ENCODE measurements around the gene DLGAP1. TPM values are rescaled to one million over a fixed set of nuclear protein-coding genes. Genes with fewer than 3 reads are reported as not detected.

Gene DLGAP1
- total and polyA plus RNA-seq, 7 experiments from 2014 or later: 0.32 to 1.0 TPM; not detected in 5

- Histone ChIP-seq H3K4me3 (ENCODE audit: low read length) (no peak overlapping the region), H3K36me3 (ENCODE audit: control insufficient read depth in 2 of 3, insufficient read depth in 3 of 3, low read length in 3 of 3) (no peaks in the 10 kb centered on the region), H3K27ac (ENCODE audit: low read depth, low read length) (no peak overlapping the region), H3K9me3 (ENCODE audit: control insufficient read depth in 2 of 3, low read length in 3 of 3) (no peaks in the 10 kb centered on the region), H3K4me1 (ENCODE audit: control insufficient read depth in 2 of 2, insufficient read depth in 2 of 2, low read length in 2 of 2) (no peaks in the 10 kb centered on the region), H3K27me3 (ENCODE audit: control insufficient read depth in 2 of 2, insufficient read depth in 2 of 2, low read length in 2 of 2) (no peaks in the 10 kb centered on the region)
- H3K27ac Mint-ChIP-seq: no peak overlapping the region
- peaks cover 0 to 41% (median 18%) of the 10 kb centered on the region in 5 donors for H3K27me3 Mint-ChIP-seq
- peaks cover 0 to 7% (median 0%) of the 10 kb centered on the region in 7 donors for H3K4me1 Mint-ChIP-seq
- H3K36me3 Mint-ChIP-seq: no peaks in the 10 kb centered on the region
- POLR2A ChIA-PET: no interaction called here
- ATAC-seq (no peak), DNase-seq (no peak)
- peaks cover 0 to 5% (median 0%) of the 10 kb centered on the region in 11 donors for H3K9me3 Mint-ChIP-seq
- intact Hi-C loops (cut with micrococcal nuclease): no loop called here
- H3K4me3 Mint-ChIP-seq: no peak overlapping the region
- CTCF ChIA-PET: no interaction called here
Measured at GRCh38 chr18:3798032-3798431, 657.1 kb downstream of the DLGAP1 start.

GRCh38 chr18:3796434-3796833 lies 658.7 kb downstream of the DLGAP1 start:
- H3K4me3 Mint-ChIP-seq: no peak overlapping the region
- H3K36me3 Mint-ChIP-seq: no peaks in the 10 kb centered on the region
- no peaks in the 10 kb centered on the region for H3K4me1 ChIP-seq (ENCODE audit: control insufficient read depth in 2 of 2, insufficient read depth in 2 of 2, low read length in 2 of 2)
- peaks cover 0 to 7% (median 0%) of the 10 kb centered on the region in 7 donors for H3K4me1 Mint-ChIP-seq
- H3K27me3 Mint-ChIP-seq: peaks cover 0 to 41% (median 18%) of the 10 kb centered on the region in 5 donors
- no peak overlapping the region for H3K4me3 ChIP-seq (ENCODE audit: low read length)
- no peaks in the 10 kb centered on the region for H3K9me3 ChIP-seq (ENCODE audit: control insufficient read depth in 2 of 3, low read length in 3 of 3)
- no peaks in the 10 kb centered on the region for H3K27me3 ChIP-seq (ENCODE audit: control insufficient read depth in 2 of 2, insufficient read depth in 2 of 2, low read length in 2 of 2)
- intact Hi-C loops (cut with micrococcal nuclease): no loop called here
- POLR2A ChIA-PET: no interaction called here
- H3K36me3 ChIP-seq (ENCODE audit: control insufficient read depth in 2 of 3, insufficient read depth in 3 of 3, low read length in 3 of 3): no peaks in the 10 kb centered on the region
- H3K27ac ChIP-seq (ENCODE audit: low read depth, low read length): no peak overlapping the region
- peaks cover 0 to 7% (median 0%) of the 10 kb centered on the region in 11 donors for H3K9me3 Mint-ChIP-seq
- DNase-seq (no peak), ATAC-seq (no peak)
- CTCF ChIA-PET: no interaction called here
- no peak overlapping the region for H3K27ac Mint-ChIP-seq

GRCh38 chr18:3794537-3795348 lies 660.4 kb downstream of the DLGAP1 start:
- POLR2A ChIA-PET: no interaction called here

GRCh38 chr18:3793545-3793944 lies 661.6 kb downstream of the DLGAP1 start:
- Mint-ChIP-seq H3K27me3 (peaks cover 6 to 44% (median 19%) of the 10 kb centered on the region in 5 donors), H3K4me1 (peaks cover 0 to 7% (median 0%) of the 10 kb centered on the region in 7 donors), H3K27ac (no peak overlapping the region), H3K36me3 (no peaks in the 10 kb centered on the region), H3K9me3 (peaks cover 0 to 7% (median 0%) of the 10 kb centered on the region in 11 donors), H3K4me3 (no peak overlapping the region)
- ChIA-PET POLR2A (no interaction called here), CTCF (no interaction called here)
- ATAC-seq: no peak
- H3K27ac ChIP-seq (ENCODE audit: low read depth, low read length): no peak overlapping the region
- no peaks in the 10 kb centered on the region for H3K9me3 ChIP-seq (ENCODE audit: control insufficient read depth in 2 of 3, low read length in 3 of 3)
- no peaks in the 10 kb centered on the region for H3K27me3 ChIP-seq (ENCODE audit: control insufficient read depth in 2 of 2, insufficient read depth in 2 of 2, low read length in 2 of 2)
- no peaks in the 10 kb centered on the region for H3K36me3 ChIP-seq (ENCODE audit: control insufficient read depth in 2 of 3, insufficient read depth in 3 of 3, low read length in 3 of 3)
- H3K4me3 ChIP-seq (ENCODE audit: low read length): no peak overlapping the region
- intact Hi-C loops (cut with micrococcal nuclease): no loop called here
- no peaks in the 10 kb centered on the region for H3K4me1 ChIP-seq (ENCODE audit: control insufficient read depth in 2 of 2, insufficient read depth in 2 of 2, low read length in 2 of 2)
- no peak for DNase-seq

More at GRCh38 chr18:3794537-3795348, 660.4 kb downstream of the DLGAP1 start:
- ATAC-seq: peak; percentile 16
- CTCF ChIA-PET: no interaction called here
- H3K4me3 ChIP-seq (ENCODE audit: low read length): no peak overlapping the region
- DNase-seq: no peak
- intact Hi-C loops (cut with micrococcal nuclease): no loop called here
- no peaks in the 10 kb centered on the region for H3K27me3 ChIP-seq (ENCODE audit: control insufficient read depth in 2 of 2, insufficient read depth in 2 of 2, low read length in 2 of 2)
- Mint-ChIP-seq H3K4me1 (peaks cover 0 to 7% (median 0%) of the 10 kb centered on the region in 7 donors), H3K36me3 (no peaks in the 10 kb centered on the region), H3K9me3 (peaks cover 0 to 7% (median 0%) of the 10 kb centered on the region in 11 donors), H3K4me3 (no peak overlapping the region), H3K27ac (no peak overlapping the region), H3K27me3 (peaks cover 0 to 41% (median 18%) of the 10 kb centered on the region in 5 donors)
- H3K27ac ChIP-seq (ENCODE audit: low read depth, low read length): no peak overlapping the region
- no peaks in the 10 kb centered on the region for H3K4me1 ChIP-seq (ENCODE audit: control insufficient read depth in 2 of 2, insufficient read depth in 2 of 2, low read length in 2 of 2)
- H3K9me3 ChIP-seq (ENCODE audit: control insufficient read depth in 2 of 3, low read length in 3 of 3): no peaks in the 10 kb centered on the region
- no peaks in the 10 kb centered on the region for H3K36me3 ChIP-seq (ENCODE audit: control insufficient read depth in 2 of 3, insufficient read depth in 3 of 3, low read length in 3 of 3)

GRCh38 chr18:3793111-3793510 lies 662.0 kb downstream of the DLGAP1 start:
- intact Hi-C loops (cut with micrococcal nuclease): no loop called here
- Mint-ChIP-seq H3K27me3 (peaks cover 6 to 44% (median 15%) of the 10 kb centered on the region in 5 donors), H3K4me3 (no peak overlapping the region), H3K36me3 (no peaks in the 10 kb centered on the region), H3K4me1 (peaks cover 0 to 7% (median 0%) of the 10 kb centered on the region in 7 donors), H3K27ac (no peak overlapping the region), H3K9me3 (peaks cover 0 to 7% (median 0%) of the 10 kb centered on the region in 11 donors)
- Histone ChIP-seq H3K4me1 (ENCODE audit: control insufficient read depth in 2 of 2, insufficient read depth in 2 of 2, low read length in 2 of 2) (no peaks in the 10 kb centered on the region), H3K27me3 (ENCODE audit: control insufficient read depth in 2 of 2, insufficient read depth in 2 of 2, low read length in 2 of 2) (no peaks in the 10 kb centered on the region), H3K4me3 (ENCODE audit: low read length) (no peak overlapping the region), H3K27ac (ENCODE audit: low read depth, low read length) (no peak overlapping the region), H3K9me3 (ENCODE audit: control insufficient read depth in 2 of 3, low read length in 3 of 3) (no peaks in the 10 kb centered on the region), H3K36me3 (ENCODE audit: control insufficient read depth in 2 of 3, insufficient read depth in 3 of 3, low read length in 3 of 3) (no peaks in the 10 kb centered on the region)
- CTCF ChIA-PET: no interaction called here
- ATAC-seq (no peak), DNase-seq (no peak)
- POLR2A ChIA-PET: no interaction called here

- ChIA-PET CTCF (no interaction called here), POLR2A (no interaction called here)
- ATAC-seq: no peak
Measured at GRCh38 chr18:3792711-3793110, 662.4 kb downstream of the DLGAP1 start.

GRCh38 chr18:3791238-3791637 lies 663.9 kb downstream of the DLGAP1 start:
- H3K36me3 Mint-ChIP-seq: no peaks in the 10 kb centered on the region
- no peaks in the 10 kb centered on the region for H3K9me3 ChIP-seq (ENCODE audit: control insufficient read depth in 2 of 3, low read length in 3 of 3)
- H3K27ac ChIP-seq (ENCODE audit: low read depth, low read length): no peak overlapping the region
- no peak overlapping the region for H3K4me3 Mint-ChIP-seq
- no peaks in the 10 kb centered on the region for H3K27me3 ChIP-seq (ENCODE audit: control insufficient read depth in 2 of 2, insufficient read depth in 2 of 2, low read length in 2 of 2)
- ATAC-seq (no peak), DNase-seq (no peak)
- no peak overlapping the region for H3K27ac Mint-ChIP-seq
- H3K4me3 ChIP-seq (ENCODE audit: low read length): no peak overlapping the region
- H3K4me1 Mint-ChIP-seq: peaks cover 0 to 7% (median 0%) of the 10 kb centered on the region in 7 donors
- intact Hi-C loops (cut with micrococcal nuclease): no loop called here
- peaks cover 10 to 48% (median 22%) of the 10 kb centered on the region in 5 donors for H3K27me3 Mint-ChIP-seq
- no peaks in the 10 kb centered on the region for H3K36me3 ChIP-seq (ENCODE audit: control insufficient read depth in 2 of 3, insufficient read depth in 3 of 3, low read length in 3 of 3)
- POLR2A ChIA-PET: no interaction called here
- no peaks in the 10 kb centered on the region for H3K4me1 ChIP-seq (ENCODE audit: control insufficient read depth in 2 of 2, insufficient read depth in 2 of 2, low read length in 2 of 2)
- peaks cover 0 to 7% (median 0%) of the 10 kb centered on the region in 11 donors for H3K9me3 Mint-ChIP-seq
- CTCF ChIA-PET: no interaction called here

More at GRCh38 chr18:3792711-3793110, 662.4 kb downstream of the DLGAP1 start:
- intact Hi-C loops (cut with micrococcal nuclease): no loop called here
- peaks cover 10 to 44% (median 15%) of the 10 kb centered on the region in 5 donors for H3K27me3 Mint-ChIP-seq
- no peak for DNase-seq
- peaks cover 0 to 7% (median 0%) of the 10 kb centered on the region in 7 donors for H3K4me1 Mint-ChIP-seq
- Histone ChIP-seq H3K27me3 (ENCODE audit: control insufficient read depth in 2 of 2, insufficient read depth in 2 of 2, low read length in 2 of 2) (no peaks in the 10 kb centered on the region), H3K9me3 (ENCODE audit: control insufficient read depth in 2 of 3, low read length in 3 of 3) (no peaks in the 10 kb centered on the region), H3K4me3 (ENCODE audit: low read length) (no peak overlapping the region), H3K36me3 (ENCODE audit: control insufficient read depth in 2 of 3, insufficient read depth in 3 of 3, low read length in 3 of 3) (no peaks in the 10 kb centered on the region), H3K4me1 (ENCODE audit: control insufficient read depth in 2 of 2, insufficient read depth in 2 of 2, low read length in 2 of 2) (no peaks in the 10 kb centered on the region), H3K27ac (ENCODE audit: low read depth, low read length) (no peak overlapping the region)
- peaks cover 0 to 7% (median 0%) of the 10 kb centered on the region in 11 donors for H3K9me3 Mint-ChIP-seq
- no peaks in the 10 kb centered on the region for H3K36me3 Mint-ChIP-seq
- no peak overlapping the region for H3K27ac Mint-ChIP-seq
- no peak overlapping the region for H3K4me3 Mint-ChIP-seq

All from naive thymus-derived CD4-positive, alpha-beta T cell (primary cell).